ENCODE data around the gene FMN2.
"Not testable (repeated sequence)": the region's sequence is repeated elsewhere in the genome, so short reads cannot be mapped to it uniquely, and the experiment has no call there.

The FMN2 gene

DNA sequence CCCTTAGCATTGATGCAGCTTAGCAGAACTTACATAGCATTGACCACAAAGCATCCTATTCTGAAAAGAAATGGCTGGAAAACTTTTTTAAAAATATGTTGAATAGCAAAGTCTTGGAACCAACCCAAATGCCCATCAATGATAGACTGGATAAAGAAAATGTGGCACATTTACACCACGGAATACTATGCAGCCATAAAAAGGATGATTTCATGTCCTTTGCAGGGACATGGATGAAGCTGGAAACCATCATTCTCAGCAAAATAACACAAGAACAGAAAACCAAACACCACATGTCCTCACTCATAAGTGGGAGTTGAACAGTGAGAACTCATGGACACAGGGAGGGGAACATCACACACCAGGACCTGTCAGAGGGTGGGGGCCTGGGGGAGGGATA is 323.3 kb downstream of the FMN2 start:
- H3K27me3 ChIP-seq (replicated peaks; ENCODE audit: control insufficient read depth, insufficient read depth, low read length, poor library complexity, severe bottlenecking); H3K36me3 ChIP-seq (ENCODE audit: control insufficient read depth, insufficient read depth, low read length); DNase-seq; H3K4me3 ChIP-seq (ENCODE audit: insufficient read depth, low read depth, low read length, poor library complexity, severe bottlenecking); H3K27ac ChIP-seq (ENCODE audit: insufficient read depth, low read length, poor library complexity, severe bottlenecking); H3K9me3 ChIP-seq (ENCODE audit: control insufficient read depth, low read length); H3K4me1 ChIP-seq (ENCODE audit: control insufficient read depth, insufficient read depth, low read length, poor library complexity, severe bottlenecking): not testable (repeated sequence)

DNA sequence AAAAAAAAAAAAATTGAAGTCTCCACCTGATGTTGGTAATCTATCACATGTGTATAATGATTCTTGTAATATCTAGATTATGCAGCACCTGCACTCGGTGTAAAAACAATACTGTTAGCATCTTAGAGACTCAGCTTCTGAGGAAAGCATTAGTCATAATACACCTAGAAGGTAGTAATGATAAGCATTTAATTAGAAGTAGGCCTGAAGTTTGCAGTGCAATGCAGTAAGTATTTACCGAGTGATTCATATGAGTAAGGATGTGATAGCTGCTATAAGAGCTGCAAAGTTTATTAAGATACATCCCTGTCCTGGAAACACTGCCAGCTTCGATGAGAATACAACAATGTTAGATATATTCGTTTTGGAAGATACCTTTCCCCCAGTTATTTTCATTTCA is 323.8 kb downstream of the FMN2 start:
- H3K4me3 ChIP-seq (ENCODE audit: insufficient read depth, low read depth, low read length, poor library complexity, severe bottlenecking), result no peak overlapping the region
- DNase-seq, result no peak
- H3K9me3 ChIP-seq (ENCODE audit: control insufficient read depth, low read length), result no peaks in the 10 kb centered on the region

DNA sequence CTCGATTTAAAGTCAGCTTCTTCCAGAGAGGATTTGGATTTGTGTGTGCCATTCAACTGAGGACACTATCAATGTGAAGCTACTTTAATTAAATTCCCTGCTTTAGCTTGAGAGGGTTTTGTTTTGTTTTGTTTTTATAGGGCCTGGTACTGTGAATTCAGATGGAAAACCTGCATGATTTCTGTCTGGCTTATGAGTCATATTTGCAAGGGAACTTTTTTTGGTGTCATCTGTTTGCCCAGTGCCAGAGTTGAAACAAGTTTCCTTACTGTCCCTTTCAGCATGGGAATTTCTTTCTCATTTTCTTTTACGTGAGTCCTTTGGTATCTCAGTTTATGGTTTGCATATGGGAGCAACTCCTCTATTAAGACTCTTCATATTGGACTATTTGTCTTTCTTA is 325.6 kb downstream of the FMN2 start:
- no peak for DNase-seq

More for the DNA sequence above, 323.8 kb downstream of the FMN2 start:
- Histone ChIP-seq H3K36me3 (ENCODE audit: control insufficient read depth, insufficient read depth, low read length) (no peaks in the 10 kb centered on the region), H3K27me3 (replicated peaks; ENCODE audit: control insufficient read depth, insufficient read depth, low read length, poor library complexity, severe bottlenecking) (no peaks in the 10 kb centered on the region), H3K4me1 (ENCODE audit: control insufficient read depth, insufficient read depth, low read length, poor library complexity, severe bottlenecking) (no peaks in the 10 kb centered on the region), H3K27ac (ENCODE audit: insufficient read depth, low read length, poor library complexity, severe bottlenecking) (no peak overlapping the region)

DNA sequence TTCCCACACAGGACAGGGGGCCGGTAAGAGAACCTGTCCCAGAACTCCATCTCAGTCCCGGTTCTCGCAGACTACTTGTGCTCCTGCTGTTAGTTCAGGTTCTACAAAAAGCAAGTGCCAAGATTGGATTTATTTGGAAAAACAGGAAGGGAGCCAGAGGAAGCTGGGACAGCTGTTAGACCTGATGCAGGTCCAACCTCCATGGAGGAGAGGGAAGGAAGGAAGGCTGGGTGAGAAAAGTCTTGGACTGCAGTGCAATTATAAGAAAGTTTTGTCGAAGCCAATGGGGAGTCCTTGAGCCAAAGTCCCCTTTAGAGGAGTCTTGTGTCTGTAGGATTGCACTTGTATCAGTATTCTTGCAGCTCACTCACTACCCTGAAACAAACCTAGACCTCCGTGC is 329.1 kb downstream of the FMN2 start:
- no peak for DNase-seq
- no peaks in the 10 kb centered on the region for H3K27me3 ChIP-seq (replicated peaks; ENCODE audit: control insufficient read depth, insufficient read depth, low read length, poor library complexity, severe bottlenecking)
- no peaks in the 10 kb centered on the region for H3K36me3 ChIP-seq (ENCODE audit: control insufficient read depth, insufficient read depth, low read length)

More for the DNA sequence above, 325.6 kb downstream of the FMN2 start:
- Histone ChIP-seq H3K27me3 (replicated peaks; ENCODE audit: control insufficient read depth, insufficient read depth, low read length, poor library complexity, severe bottlenecking) (no peaks in the 10 kb centered on the region), H3K4me1 (ENCODE audit: control insufficient read depth, insufficient read depth, low read length, poor library complexity, severe bottlenecking) (no peaks in the 10 kb centered on the region), H3K27ac (ENCODE audit: insufficient read depth, low read length, poor library complexity, severe bottlenecking) (no peak overlapping the region), H3K36me3 (ENCODE audit: control insufficient read depth, insufficient read depth, low read length) (no peaks in the 10 kb centered on the region), H3K4me3 (ENCODE audit: insufficient read depth, low read depth, low read length, poor library complexity, severe bottlenecking) (no peak overlapping the region), H3K9me3 (ENCODE audit: control insufficient read depth, low read length) (no peaks in the 10 kb centered on the region)

DNA sequence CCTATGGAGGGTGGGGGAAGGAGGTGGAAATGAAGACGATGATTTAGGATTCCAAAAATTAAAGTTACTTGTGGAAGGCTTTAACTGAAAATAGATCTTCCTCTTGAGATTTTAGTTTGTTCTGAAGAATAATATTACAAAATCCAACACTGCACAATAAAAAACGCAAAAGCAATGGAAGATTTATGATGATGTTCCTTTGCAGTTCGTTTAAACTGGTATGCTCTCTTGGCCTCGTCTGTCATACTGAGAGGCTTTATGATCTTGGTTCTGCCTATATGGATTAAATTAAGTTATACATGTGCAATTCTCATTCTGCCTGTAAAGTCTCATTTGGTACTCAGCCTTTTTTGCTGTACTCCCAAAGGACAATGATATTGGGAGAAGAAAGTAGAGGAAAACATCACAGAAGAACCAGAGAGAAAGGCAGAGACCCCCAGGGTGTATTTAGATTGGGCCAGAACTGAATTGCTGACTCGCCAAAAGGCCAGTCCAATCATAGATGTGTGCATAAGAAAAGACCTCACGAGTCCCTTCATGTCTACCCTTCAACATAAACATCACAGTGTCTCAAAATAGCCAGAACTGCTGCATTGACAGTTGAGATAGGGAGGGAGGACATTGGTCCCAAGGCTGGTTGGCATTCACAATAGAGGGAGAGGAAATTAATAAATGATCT is 331.7 kb downstream of the FMN2 start:
- Histone ChIP-seq H3K4me3 (ENCODE audit: insufficient read depth, low read depth, low read length, poor library complexity, severe bottlenecking) (no peak overlapping the region), H3K27ac (ENCODE audit: insufficient read depth, low read length, poor library complexity, severe bottlenecking) (no peak overlapping the region), H3K36me3 (ENCODE audit: control insufficient read depth, insufficient read depth, low read length) (no peaks in the 10 kb centered on the region), H3K4me1 (ENCODE audit: control insufficient read depth, insufficient read depth, low read length, poor library complexity, severe bottlenecking) (no peaks in the 10 kb centered on the region), H3K9me3 (ENCODE audit: control insufficient read depth, low read length) (no peaks in the 10 kb centered on the region), H3K27me3 (replicated peaks; ENCODE audit: control insufficient read depth, insufficient read depth, low read length, poor library complexity, severe bottlenecking) (no peaks in the 10 kb centered on the region)
- no peak for DNase-seq

More for the DNA sequence above, 329.1 kb downstream of the FMN2 start:
- H3K9me3 ChIP-seq (ENCODE audit: control insufficient read depth, low read length), result no peaks in the 10 kb centered on the region
- no peak overlapping the region for H3K27ac ChIP-seq (ENCODE audit: insufficient read depth, low read length, poor library complexity, severe bottlenecking)
- H3K4me3 ChIP-seq (ENCODE audit: insufficient read depth, low read depth, low read length, poor library complexity, severe bottlenecking), result no peak overlapping the region
- H3K4me1 ChIP-seq (ENCODE audit: control insufficient read depth, insufficient read depth, low read length, poor library complexity, severe bottlenecking), result no peaks in the 10 kb centered on the region

DNA sequence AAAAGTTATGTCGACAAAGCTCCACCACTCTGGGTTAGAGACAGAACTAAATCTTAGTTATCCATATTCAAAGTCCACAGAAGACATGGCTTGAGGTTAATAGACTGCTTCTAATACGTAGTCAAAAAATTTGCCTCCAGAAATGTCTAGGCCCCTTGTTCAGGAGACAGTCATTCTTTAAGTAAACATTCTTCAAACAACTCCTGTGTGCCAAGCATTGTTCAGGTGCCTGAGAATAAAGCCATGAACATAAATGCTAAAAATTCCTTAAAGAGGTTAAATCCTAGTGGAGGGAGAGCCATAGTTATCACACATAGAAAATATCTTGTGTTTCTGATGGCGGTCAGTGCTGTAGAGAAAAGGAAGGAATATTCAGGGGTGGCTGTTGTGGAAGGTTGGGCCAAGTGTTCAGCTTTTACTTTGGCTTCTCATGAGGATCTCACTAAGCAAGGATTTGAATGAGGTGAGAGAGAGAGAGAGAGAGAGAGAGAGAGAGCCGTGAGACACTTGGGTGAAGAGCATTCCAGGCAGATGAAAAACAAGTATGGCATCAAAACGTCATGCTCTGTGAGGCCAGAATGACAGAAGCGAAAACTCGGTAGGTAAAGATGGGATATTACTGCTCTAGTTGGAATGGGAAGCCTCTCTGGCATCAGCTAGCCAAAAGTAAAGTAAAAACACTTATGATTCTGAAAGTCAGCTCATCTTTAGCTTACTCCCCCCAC is 333.2 kb downstream of the FMN2 start:
- no peaks in the 10 kb centered on the region for H3K36me3 ChIP-seq (ENCODE audit: control insufficient read depth, insufficient read depth, low read length)
- H3K4me1 ChIP-seq (ENCODE audit: control insufficient read depth, insufficient read depth, low read length, poor library complexity, severe bottlenecking), result no peaks in the 10 kb centered on the region
- no peaks in the 10 kb centered on the region for H3K27me3 ChIP-seq (replicated peaks; ENCODE audit: control insufficient read depth, insufficient read depth, low read length, poor library complexity, severe bottlenecking)
- no peak overlapping the region for H3K27ac ChIP-seq (ENCODE audit: insufficient read depth, low read length, poor library complexity, severe bottlenecking)
- H3K9me3 ChIP-seq (ENCODE audit: control insufficient read depth, low read length), result no peaks in the 10 kb centered on the region
- H3K4me3 ChIP-seq (ENCODE audit: insufficient read depth, low read depth, low read length, poor library complexity, severe bottlenecking), result no peak overlapping the region
- DNase-seq, result no peak

DNA sequence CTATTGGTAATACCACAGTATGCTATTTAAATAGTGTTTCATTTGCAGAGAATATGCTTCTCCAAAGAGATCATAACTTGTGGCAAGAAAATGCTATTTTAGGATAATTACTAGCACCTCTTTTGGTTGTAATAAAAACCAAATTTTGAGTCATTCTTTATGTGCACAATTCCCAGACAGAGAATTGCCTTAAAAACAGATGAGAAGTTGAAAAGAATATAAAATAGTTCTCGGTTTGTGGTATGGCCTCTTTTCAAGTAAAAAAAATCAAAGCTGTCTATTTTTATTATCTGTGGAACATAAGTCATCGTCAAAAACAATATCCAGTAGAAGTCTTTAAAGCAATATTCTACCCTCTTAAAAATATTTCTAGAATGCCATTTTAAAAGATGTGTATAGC is 334.4 kb downstream of the FMN2 start:
- Histone ChIP-seq H3K9me3 (ENCODE audit: control insufficient read depth, low read length) (no peaks in the 10 kb centered on the region), H3K4me1 (ENCODE audit: control insufficient read depth, insufficient read depth, low read length, poor library complexity, severe bottlenecking) (no peaks in the 10 kb centered on the region), H3K27ac (ENCODE audit: insufficient read depth, low read length, poor library complexity, severe bottlenecking) (no peak overlapping the region), H3K4me3 (ENCODE audit: insufficient read depth, low read depth, low read length, poor library complexity, severe bottlenecking) (no peak overlapping the region), H3K36me3 (ENCODE audit: control insufficient read depth, insufficient read depth, low read length) (no peaks in the 10 kb centered on the region), H3K27me3 (replicated peaks; ENCODE audit: control insufficient read depth, insufficient read depth, low read length, poor library complexity, severe bottlenecking) (no peaks in the 10 kb centered on the region)
- DNase-seq, result no peak

DNA sequence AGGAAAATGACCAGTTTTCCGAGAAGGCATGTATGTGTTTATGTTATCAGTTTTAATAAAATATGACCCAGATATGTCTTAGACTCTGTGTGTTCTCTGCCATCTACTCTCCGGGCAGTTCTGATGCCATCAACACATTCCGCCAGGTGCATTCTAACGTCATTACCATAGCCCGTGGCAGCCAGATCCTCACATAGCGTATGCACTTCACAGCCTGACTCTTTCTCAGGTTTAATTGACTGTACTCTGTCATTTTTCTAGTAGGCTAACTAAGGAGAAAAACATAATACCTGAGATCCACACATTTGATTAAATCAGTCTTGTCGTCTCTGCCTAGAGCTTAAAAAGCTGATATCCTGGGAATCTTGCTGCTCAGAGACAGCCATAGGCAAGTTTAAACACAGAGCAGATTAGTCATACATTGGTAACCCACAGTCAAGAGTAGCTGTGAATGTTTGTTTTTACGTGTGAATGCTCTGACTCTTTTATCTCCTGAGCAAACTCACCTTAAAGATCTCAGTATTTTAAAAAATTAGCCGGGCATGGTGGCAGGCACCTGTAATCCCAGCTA is 344.4 kb downstream of the FMN2 start:
- no peak for DNase-seq
- no peaks in the 10 kb centered on the region for H3K9me3 ChIP-seq (ENCODE audit: control insufficient read depth, low read length)
- H3K4me1 ChIP-seq (ENCODE audit: control insufficient read depth, insufficient read depth, low read length, poor library complexity, severe bottlenecking), result no peaks in the 10 kb centered on the region
- H3K36me3 ChIP-seq (ENCODE audit: control insufficient read depth, insufficient read depth, low read length), result no peaks in the 10 kb centered on the region
- H3K27me3 ChIP-seq (replicated peaks; ENCODE audit: control insufficient read depth, insufficient read depth, low read length, poor library complexity, severe bottlenecking), result no peaks in the 10 kb centered on the region
- no peak overlapping the region for H3K4me3 ChIP-seq (ENCODE audit: insufficient read depth, low read depth, low read length, poor library complexity, severe bottlenecking)
- no peak overlapping the region for H3K27ac ChIP-seq (ENCODE audit: insufficient read depth, low read length, poor library complexity, severe bottlenecking)

DNA sequence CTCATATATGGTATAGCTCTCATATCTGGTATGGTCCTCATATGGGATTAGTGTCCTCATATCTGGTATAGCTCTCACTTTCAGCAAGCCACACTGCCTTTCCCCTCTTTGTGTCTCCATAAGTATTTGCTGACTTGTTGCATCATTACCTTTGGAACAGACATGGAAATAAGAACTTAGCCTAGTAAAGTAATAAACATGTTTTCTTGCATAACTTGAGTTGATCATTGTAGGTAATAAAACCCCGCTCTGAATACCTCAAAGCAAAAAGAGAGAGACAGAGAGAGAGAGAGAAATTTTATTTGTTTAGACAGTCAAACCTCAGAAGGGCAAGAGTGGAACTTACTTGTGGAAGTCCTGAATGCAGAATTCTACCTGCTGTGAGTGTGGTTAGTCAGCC is 350.0 kb downstream of the FMN2 start:
- Histone ChIP-seq H3K4me1 (ENCODE audit: control insufficient read depth, insufficient read depth, low read length, poor library complexity, severe bottlenecking) (no peaks in the 10 kb centered on the region), H3K4me3 (ENCODE audit: insufficient read depth, low read depth, low read length, poor library complexity, severe bottlenecking) (no peak overlapping the region), H3K27ac (ENCODE audit: insufficient read depth, low read length, poor library complexity, severe bottlenecking) (no peak overlapping the region)

DNA sequence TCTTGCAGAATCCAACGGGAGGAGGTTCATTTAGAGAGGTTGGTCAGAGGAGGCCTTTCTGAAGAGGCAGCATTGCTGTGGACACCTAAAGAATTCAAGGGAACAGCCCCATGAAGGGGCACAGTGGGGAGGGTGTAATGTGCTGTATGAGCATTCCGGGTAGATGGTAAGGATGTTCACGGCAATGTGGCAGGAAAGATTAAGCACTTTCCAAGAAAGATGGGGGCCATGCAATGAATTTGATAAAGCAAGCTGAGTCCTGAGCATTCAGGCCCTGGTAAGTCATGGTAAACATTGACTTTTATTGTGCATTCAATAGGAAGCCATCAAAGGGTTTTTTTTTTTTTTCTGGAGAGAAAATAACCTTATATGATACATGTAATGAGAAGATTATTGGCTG is 353.7 kb downstream of the FMN2 start:
- no peak overlapping the region for H3K4me3 ChIP-seq (ENCODE audit: insufficient read depth, low read depth, low read length, poor library complexity, severe bottlenecking)
- H3K4me1 ChIP-seq (ENCODE audit: control insufficient read depth, insufficient read depth, low read length, poor library complexity, severe bottlenecking), result no peaks in the 10 kb centered on the region
- DNase-seq, result no peak
- H3K27ac ChIP-seq (ENCODE audit: insufficient read depth, low read length, poor library complexity, severe bottlenecking), result no peak overlapping the region
- no peaks in the 10 kb centered on the region for H3K9me3 ChIP-seq (ENCODE audit: control insufficient read depth, low read length)
- no peaks in the 10 kb centered on the region for H3K27me3 ChIP-seq (replicated peaks; ENCODE audit: control insufficient read depth, insufficient read depth, low read length, poor library complexity, severe bottlenecking)
- H3K36me3 ChIP-seq (ENCODE audit: control insufficient read depth, insufficient read depth, low read length), result no peaks in the 10 kb centered on the region

More for the DNA sequence above, 350.0 kb downstream of the FMN2 start:
- Histone ChIP-seq H3K9me3 (ENCODE audit: control insufficient read depth, low read length) (no peaks in the 10 kb centered on the region), H3K36me3 (ENCODE audit: control insufficient read depth, insufficient read depth, low read length) (no peaks in the 10 kb centered on the region), H3K27me3 (replicated peaks; ENCODE audit: control insufficient read depth, insufficient read depth, low read length, poor library complexity, severe bottlenecking) (no peaks in the 10 kb centered on the region)
- no peak for DNase-seq
